OCI-LY3 (cell line): ENCODE measurements around the gene IGFBPL1.

ENCODE experiments used
- H2AFZ ChIP-seq: fragments of 200-600, 300-600 bp; shearing (Covaris generic); 2 replicates; pipeline ENCODE4 v1.6.0; 2014; ENCODE audit warnings: antibody characterized with exemption, low read depth, low read length
- H3K27ac ChIP-seq: fragments of 200-600, 300-600 bp; sonication (generic); 2 replicates; pipeline ENCODE4 v1.5.1; 2014; ENCODE audit warnings: mild to moderate bottlenecking, low read length, moderate library complexity, mixed read lengths
- H3K27me3 ChIP-seq: fragments of 200-600, 300-600 bp; sonication (generic); 2 replicates; pipeline ENCODE4 v1.6.1; 2014; ENCODE audit warnings: low read depth, low read length, mixed read lengths
- H3K36me3 ChIP-seq: fragments of 200-600, 300-600 bp; sonication (generic); replicated peaks from 2 replicates; pipeline ENCODE3; 2014; ENCODE audit warnings: low read depth, low read length, mixed read lengths
- H3K4me1 ChIP-seq: fragments of 300-600, 200-600 bp; sonication (generic); 2 replicates; pipeline ENCODE4 v1.6.1; 2014; ENCODE audit warnings: low read length, mixed read lengths
- H3K4me2 ChIP-seq: fragments of 200-600, 300-600 bp; sonication (generic); 2 replicates; pipeline ENCODE4 v1.6.1; 2014; ENCODE audit warnings: low read length, mixed read lengths
- H3K4me3 ChIP-seq: fragments of 300-600, 200-600 bp; sonication (generic); 2 replicates; pipeline ENCODE4 v1.5.1; 2014; ENCODE audit warnings: antibody characterized with exemption, mild to moderate bottlenecking, low read length, moderate library complexity
- H3K79me2 ChIP-seq: fragments of 300-600, 200-600 bp; shearing (Covaris generic); 2 replicates; pipeline ENCODE4 v1.6.1; 2014; ENCODE audit warnings: mild to moderate bottlenecking, low read length, mixed read lengths
- H3K9ac ChIP-seq: fragments of 300-600, 200-600 bp; shearing (Covaris generic); 2 replicates; pipeline ENCODE4 v1.6.0; 2014; ENCODE audit warnings: mild to moderate bottlenecking, low read length, moderate library complexity
- H3K9me3 ChIP-seq: fragments of 200-600, 300-600 bp; shearing (Covaris generic); 2 replicates; pipeline ENCODE4 v1.6.1; 2014; ENCODE audit warnings: low read length, mixed read lengths; ENCODE audit not compliant: insufficient read depth
- H4K20me1 ChIP-seq: fragments of 200-600, 300-600 bp; sonication (generic); 2 replicates; pipeline ENCODE4 v1.6.1; 2016; ENCODE audit warnings: low read length, mixed read lengths; ENCODE audit not compliant: insufficient read depth
- CTCF ChIP-seq: fragments of 200-600, 300-600 bp; sonication (generic); IDR thresholded peaks from 2 replicates; pipeline ENCODE4 v1.5.1; 2014; ENCODE audit warnings: antibody characterized with exemption, low read length, low read depth
- EZH2phosphoT487 ChIP-seq: fragments of 200-600 bp; shearing (Covaris generic); IDR thresholded peaks from 2 replicates; pipeline ENCODE4 v1.6.1; 2018; ENCODE audit warnings: antibody characterized with exemption, mixed run types, low read depth

The IGFBPL1 gene

GRCh38 chr9:38359297-38359653, 65.0 kb downstream of the IGFBPL1 start:
- no peaks in the 10 kb centered on the region for H3K9me3 ChIP-seq
- H3K9ac ChIP-seq: no peak overlapping the region
- no peak overlapping the region for H2AFZ ChIP-seq
- H4K20me1 ChIP-seq: no peaks in the 10 kb centered on the region
- H3K27ac ChIP-seq: no peak overlapping the region
- H3K4me2 ChIP-seq: no peak overlapping the region
- no peaks in the 10 kb centered on the region for H3K27me3 ChIP-seq
- no peaks in the 10 kb centered on the region for H3K79me2 ChIP-seq
- no peak overlapping the region for H3K4me3 ChIP-seq
- H3K4me1 ChIP-seq: no peaks in the 10 kb centered on the region
- no peaks in the 10 kb centered on the region for H3K36me3 ChIP-seq
- no peak for TF ChIP-seq CTCF
- no peak for TF ChIP-seq EZH2phosphoT487

- H3K4me3 ChIP-seq: no peak overlapping the region
- no peaks in the 10 kb centered on the region for H3K4me1 ChIP-seq
- H2AFZ ChIP-seq: no peak overlapping the region
- no peak overlapping the region for H3K27ac ChIP-seq
- no peaks in the 10 kb centered on the region for H3K79me2 ChIP-seq
- H3K36me3 ChIP-seq: no peaks in the 10 kb centered on the region
- no peaks in the 10 kb centered on the region for H4K20me1 ChIP-seq
- H3K4me2 ChIP-seq: no peak overlapping the region
- no peak for TF ChIP-seq CTCF
- no peak for TF ChIP-seq EZH2phosphoT487
- no peaks in the 10 kb centered on the region for H3K9me3 ChIP-seq
- no peaks in the 10 kb centered on the region for H3K27me3 ChIP-seq
- H3K9ac ChIP-seq: no peak overlapping the region
These were observed 65.6 kb downstream of the IGFBPL1 start for GRCh38 chr9:38358390-38359296.

GRCh38 chr9:38357350-38358114, 66.7 kb downstream of the IGFBPL1 start:
- Histone ChIP-seq H3K36me3 (no peaks in the 10 kb centered on the region), H3K9ac (no peak overlapping the region), H2AFZ (no peak overlapping the region; the same call in 1 of the 2 replicates), H3K9me3 (no peaks in the 10 kb centered on the region), H3K4me3 (no peak overlapping the region), H3K4me2 (no peak overlapping the region), H4K20me1 (no peaks in the 10 kb centered on the region), H3K4me1 (peaks cover 4% of the 10 kb centered on the region; the same call in 1 of the 2 replicates), H3K27me3 (no peaks in the 10 kb centered on the region), H3K27ac (no peak overlapping the region), H3K79me2 (no peaks in the 10 kb centered on the region)
- TF ChIP-seq EZH2phosphoT487 (no peak), CTCF (no peak)

GRCh38 chr9:38356851-38357250, 67.4 kb downstream of the IGFBPL1 start:
- TF ChIP-seq EZH2phosphoT487: no peak
- no peak for TF ChIP-seq CTCF
- Histone ChIP-seq H3K4me1 (peaks cover 4% of the 10 kb centered on the region; the same call in 1 of the 2 replicates), H3K4me2 (no peak overlapping the region)

More at GRCh38 chr9:38356851-38357250, 67.4 kb downstream of the IGFBPL1 start:
- Histone ChIP-seq H2AFZ (no peak overlapping the region; the same call in 1 of the 2 replicates), H4K20me1 (no peaks in the 10 kb centered on the region), H3K4me3 (no peak overlapping the region), H3K79me2 (no peaks in the 10 kb centered on the region), H3K27me3 (no peaks in the 10 kb centered on the region), H3K27ac (no peak overlapping the region), H3K36me3 (no peaks in the 10 kb centered on the region), H3K9me3 (no peaks in the 10 kb centered on the region), H3K9ac (no peak overlapping the region)
